Loucy (cell line): ENCODE results near the gene FOSB.

Source experiments
- EZH2phosphoT487 ChIP-seq: fragments of 200-600 bp; IDR thresholded peaks from 2 replicates; pipeline ENCODE4 v1.6.1; 2018; ENCODE audit warnings: antibody characterized with exemption, mild to moderate bottlenecking, moderate library complexity, borderline replicate concordance
- TF ChIP-seq, protein P1 (sequence below): fragments of 200-600 bp; sonication (generic); conservative IDR thresholded peaks from 2 replicates; pipeline ENCODE4 v1.5.1; 2014; ENCODE audit warnings: mild to moderate bottlenecking, antibody characterized with exemption, low read length

DNA sequence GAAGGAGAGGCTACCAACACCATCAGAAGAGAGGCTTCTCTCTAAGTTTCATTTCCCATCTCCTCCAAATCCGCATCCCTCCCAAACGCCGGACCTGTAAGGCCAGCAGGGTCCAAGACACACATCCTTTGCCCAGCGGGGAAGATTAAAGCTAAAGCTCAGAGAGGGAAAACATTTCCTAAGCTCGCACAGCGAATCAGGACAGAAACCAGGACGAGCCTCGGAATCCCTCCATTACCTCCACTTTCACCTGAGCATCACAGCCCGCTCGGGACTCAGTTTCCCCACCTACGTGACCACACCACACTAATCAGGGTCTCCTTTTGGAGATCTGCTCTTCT is 711 bp upstream of the FOSB start:
- TF ChIP-seq, protein P1, sequence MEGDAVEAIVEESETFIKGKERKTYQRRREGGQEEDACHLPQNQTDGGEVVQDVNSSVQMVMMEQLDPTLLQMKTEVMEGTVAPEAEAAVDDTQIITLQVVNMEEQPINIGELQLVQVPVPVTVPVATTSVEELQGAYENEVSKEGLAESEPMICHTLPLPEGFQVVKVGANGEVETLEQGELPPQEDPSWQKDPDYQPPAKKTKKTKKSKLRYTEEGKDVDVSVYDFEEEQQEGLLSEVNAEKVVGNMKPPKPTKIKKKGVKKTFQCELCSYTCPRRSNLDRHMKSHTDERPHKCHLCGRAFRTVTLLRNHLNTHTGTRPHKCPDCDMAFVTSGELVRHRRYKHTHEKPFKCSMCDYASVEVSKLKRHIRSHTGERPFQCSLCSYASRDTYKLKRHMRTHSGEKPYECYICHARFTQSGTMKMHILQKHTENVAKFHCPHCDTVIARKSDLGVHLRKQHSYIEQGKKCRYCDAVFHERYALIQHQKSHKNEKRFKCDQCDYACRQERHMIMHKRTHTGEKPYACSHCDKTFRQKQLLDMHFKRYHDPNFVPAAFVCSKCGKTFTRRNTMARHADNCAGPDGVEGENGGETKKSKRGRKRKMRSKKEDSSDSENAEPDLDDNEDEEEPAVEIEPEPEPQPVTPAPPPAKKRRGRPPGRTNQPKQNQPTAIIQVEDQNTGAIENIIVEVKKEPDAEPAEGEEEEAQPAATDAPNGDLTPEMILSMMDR = no peak
- no peak for TF ChIP-seq EZH2phosphoT487
